ENCODE measurements around the gene KMT5B. TPM values are rescaled to one million over a fixed set of nuclear protein-coding genes. Genes with fewer than 3 reads are reported as not detected.
A peak's percentile ranks its signal among the peaks of the same experiment; 100 is the strongest.

KMT5B gene
- total RNA-seq, 5 donors from 2014 or later (not counting 1 experiment from before 2014, with no cell fraction given), result 35.1 to 56.6 (median 48.5) TPM

DNA sequence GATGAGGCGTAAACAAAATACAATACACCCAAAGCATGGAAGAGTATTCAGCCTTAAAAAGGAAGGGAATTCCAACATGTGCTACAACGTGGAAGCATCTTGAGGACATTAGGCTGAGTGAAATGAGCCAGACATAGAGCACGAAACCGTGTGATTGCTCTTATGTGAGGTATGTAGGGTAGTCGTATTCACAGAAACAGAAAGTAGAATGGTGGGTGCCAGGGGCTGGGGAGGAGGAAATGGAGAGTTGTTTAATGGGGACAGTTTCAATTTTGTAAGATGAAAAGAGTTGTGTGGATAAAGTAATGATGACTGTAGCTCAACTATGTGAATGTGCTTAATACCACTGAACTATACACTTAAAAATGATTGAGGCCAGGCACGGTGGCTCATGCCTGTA lies 10.2 kb upstream of the KMT5B start:
- H3K27me3 ChIP-seq (replicated peaks in 1 of 2; ENCODE audit: control insufficient read depth in 2 of 2, extremely low read depth in 1 of 2, insufficient read depth in 2 of 2, low read length in 1 of 2), result peaks cover 0 to 16% of the 10 kb centered on the region in 2 experiments
- POLR2A ChIA-PET, result no interaction called here
- Mint-ChIP-seq H3K27ac (no peak overlapping the region), H3K4me3 (no peak overlapping the region), H3K27me3 (no peaks in the 10 kb centered on the region), H3K9me3 (no peaks in the 10 kb centered on the region), H3K36me3 (no peaks in the 10 kb centered on the region), H3K4me1 (peaks cover 0 to 2% (median 0%) of the 10 kb centered on the region in 3 donors)
- no peaks in the 10 kb centered on the region for H3K9me3 ChIP-seq
- no peak for DNase-seq
- CTCF ChIA-PET, result no interaction called here
- H3K36me3 ChIP-seq (ENCODE audit: control insufficient read depth in 2 of 2, extremely low read depth in 1 of 2, insufficient read depth in 1 of 2, low read length in 1 of 2), result no peaks in the 10 kb centered on the region
- H3K4me1 ChIP-seq (ENCODE audit: control insufficient read depth in 1 of 2, extremely low read depth in 1 of 2, insufficient read depth in 2 of 2, low read length in 2 of 2), result no peaks in the 10 kb centered on the region
- ATAC-seq (replicated peaks in 1 of 4), result no peak
- no peak overlapping the region for H3K4me3 ChIP-seq (ENCODE audit: control insufficient read depth in 1 of 2, extremely low read depth in 1 of 2, low read length in 1 of 2)
- WGBS (ENCODE audit: insufficient coverage), result 47% methylated on average over 5 of the region's 6 CpGs
- H3K27ac ChIP-seq (ENCODE audit: low read length), result no peak overlapping the region

DNA sequence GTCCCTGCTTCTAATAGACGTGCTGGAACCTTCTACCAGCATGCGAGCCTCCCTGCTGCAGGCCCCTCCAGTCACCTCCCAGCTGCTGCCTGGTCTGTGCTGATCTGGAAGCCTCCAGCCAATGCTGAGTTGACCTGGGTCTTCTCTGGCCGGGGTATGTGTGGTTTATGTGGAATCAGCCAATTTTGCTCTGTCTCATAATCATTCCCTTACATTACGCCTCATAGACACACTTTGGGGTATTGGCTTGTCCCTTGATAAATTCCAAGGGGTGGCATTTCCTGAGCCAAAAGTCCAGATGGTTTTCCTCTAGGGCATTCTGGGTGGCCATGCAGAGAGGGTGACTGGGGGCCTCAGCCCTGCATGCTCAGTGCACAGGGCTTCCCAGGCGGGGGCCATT lies 8.3 kb upstream of the KMT5B start:
- Histone ChIP-seq H3K36me3 (ENCODE audit: control insufficient read depth in 2 of 2, extremely low read depth in 1 of 2, insufficient read depth in 1 of 2, low read length in 1 of 2) (no peaks in the 10 kb centered on the region), H3K9me3 (no peaks in the 10 kb centered on the region), H3K4me3 (ENCODE audit: control insufficient read depth in 1 of 2, extremely low read depth in 1 of 2, low read length in 1 of 2) (no peak overlapping the region), H3K27me3 (replicated peaks in 1 of 2; ENCODE audit: control insufficient read depth in 2 of 2, extremely low read depth in 1 of 2, insufficient read depth in 2 of 2, low read length in 1 of 2) (peaks cover 0 to 19% of the 10 kb centered on the region in 2 experiments), H3K4me1 (ENCODE audit: control insufficient read depth in 1 of 2, extremely low read depth in 1 of 2, insufficient read depth in 2 of 2, low read length in 2 of 2) (no peaks in the 10 kb centered on the region), H3K27ac (ENCODE audit: low read length) (no peak overlapping the region)
- no peak for DNase-seq
- Mint-ChIP-seq H3K27ac (no peak overlapping the region), H3K4me3 (no peak overlapping the region), H3K27me3 (no peaks in the 10 kb centered on the region), H3K4me1 (peaks cover 0 to 2% (median 0%) of the 10 kb centered on the region in 3 donors), H3K9me3 (no peaks in the 10 kb centered on the region), H3K36me3 (no peaks in the 10 kb centered on the region)
- POLR2A ChIA-PET, result interaction anchor here in 1 of 2 donors (0.6 kb wide), 1 partner anchor 8 kb away, joined by 3 read pairs; no protein-coding TSS in a partner anchor
- 82% methylated on average over 1 of the region's 5 CpGs for WGBS (ENCODE audit: insufficient coverage)
- no peak for ATAC-seq (replicated peaks in 1 of 4)
- CTCF ChIA-PET, result interaction anchor here in 1 of 2 donors (0.6 kb wide), 1 partner anchor 24 kb away, joined by 4 read pairs; no protein-coding TSS in a partner anchor

DNA sequence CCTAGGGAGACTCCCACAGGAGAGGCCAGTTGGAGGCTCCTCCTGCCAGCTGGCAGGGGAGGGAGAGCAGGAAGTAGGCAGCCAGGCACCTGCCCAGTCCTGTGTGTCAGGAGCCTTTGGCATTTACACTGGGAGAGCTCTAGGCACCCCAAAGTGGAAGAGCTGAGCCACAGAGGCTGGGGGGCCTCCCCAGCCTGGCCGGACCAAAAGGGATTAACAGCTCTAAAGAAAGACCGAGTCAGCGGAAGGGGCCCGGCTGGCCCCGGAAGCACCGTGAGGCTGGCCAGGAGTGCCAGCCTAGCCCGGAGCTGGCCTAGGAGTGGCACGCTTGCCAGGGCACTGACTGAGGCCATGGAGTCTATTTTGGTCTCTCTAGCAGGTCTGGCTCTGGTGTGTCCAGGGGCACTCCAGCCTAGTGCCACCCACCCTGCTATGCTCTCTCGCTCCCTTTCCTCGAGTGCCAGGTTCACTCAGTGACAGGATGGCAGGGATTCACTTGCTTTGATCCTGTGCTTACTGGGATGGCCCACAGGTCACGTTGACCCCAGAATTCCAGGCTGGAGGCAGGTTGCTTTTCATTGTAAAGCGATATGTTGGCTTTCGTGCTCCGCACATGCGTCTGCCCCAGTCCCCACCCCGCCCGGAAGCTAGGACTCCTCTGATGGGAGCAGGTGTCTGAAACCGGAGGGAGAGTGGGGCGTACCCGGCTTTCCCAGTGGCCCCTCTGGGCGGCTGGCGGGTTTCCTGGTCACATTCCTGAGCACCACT lies 3.3 kb upstream of the KMT5B start:
- no peaks in the 10 kb centered on the region for H3K9me3 ChIP-seq
- Mint-ChIP-seq H3K27ac (no peak overlapping the region), H3K4me3 (no peak overlapping the region), H3K27me3 (peaks cover 3 to 8% of the 10 kb centered on the region in 2 donors), H3K4me1 (peaks cover 21 to 25% (median 24%) of the 10 kb centered on the region in 3 donors), H3K36me3 (no peaks in the 10 kb centered on the region), H3K9me3 (no peaks in the 10 kb centered on the region)
- no peak overlapping the region for H3K27ac ChIP-seq (ENCODE audit: low read length)
- no peak overlapping the region for H3K4me3 ChIP-seq (ENCODE audit: control insufficient read depth in 1 of 2, extremely low read depth in 1 of 2, low read length in 1 of 2)
- ChIA-PET POLR2A (no interaction called here), CTCF (no interaction called here)
- no peaks in the 10 kb centered on the region for H3K36me3 ChIP-seq (ENCODE audit: control insufficient read depth in 2 of 2, extremely low read depth in 1 of 2, insufficient read depth in 1 of 2, low read length in 1 of 2)
- H3K27me3 ChIP-seq (replicated peaks in 1 of 2; ENCODE audit: control insufficient read depth in 2 of 2, extremely low read depth in 1 of 2, insufficient read depth in 2 of 2, low read length in 1 of 2), result peaks cover 0 to 30% of the 10 kb centered on the region in 2 experiments
- DNase-seq (no peak), ATAC-seq (replicated peaks in 1 of 4) (no peak)
- 86% methylated on average over 22 of the region's 22 CpGs for WGBS (ENCODE audit: insufficient coverage)
- peaks cover 9 to 15% of the 10 kb centered on the region in 2 experiments for H3K4me1 ChIP-seq (ENCODE audit: control insufficient read depth in 1 of 2, extremely low read depth in 1 of 2, insufficient read depth in 2 of 2, low read length in 2 of 2)

DNA sequence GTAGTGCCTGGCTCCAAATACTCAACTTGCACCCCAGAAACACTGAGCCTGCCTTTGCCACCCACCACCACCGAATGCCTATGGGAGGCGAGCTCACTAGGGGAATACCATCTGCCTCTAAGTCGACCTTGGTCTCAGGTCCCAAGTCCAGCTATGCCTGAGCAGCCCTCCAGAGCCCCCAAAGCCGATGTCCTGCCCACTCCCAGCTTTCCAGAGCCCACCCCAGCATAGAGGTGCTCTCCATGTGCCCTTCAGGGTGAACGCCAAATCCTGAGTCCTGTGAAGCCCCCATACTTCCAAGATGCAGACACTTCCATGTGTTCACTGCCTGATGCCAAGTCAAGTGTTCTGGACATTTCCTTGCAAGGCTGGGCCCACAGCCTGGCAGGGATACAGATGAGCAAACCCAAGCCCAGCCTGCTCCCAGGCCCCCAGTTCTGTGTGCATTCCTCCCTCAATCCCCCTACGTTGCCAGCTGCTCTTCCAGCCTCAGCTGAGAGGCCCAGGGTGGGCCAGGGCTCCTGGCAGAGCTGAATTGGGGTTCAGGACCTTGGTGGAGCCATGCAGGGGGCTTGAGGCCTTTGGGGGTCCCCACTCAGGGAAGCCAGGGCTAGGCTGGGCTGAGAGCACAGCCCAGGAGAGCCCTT lies 2.6 kb upstream of the KMT5B start:
- WGBS (ENCODE audit: insufficient coverage), result 80% methylated on average over 4 of the region's 6 CpGs
- Mint-ChIP-seq H3K4me3 (peak overlapping the region; percentile 71 to 88 (median 81)), H3K27me3 (peaks cover 3 to 8% of the 10 kb centered on the region in 2 donors), H3K4me1 (peaks cover 28 to 32% (median 31%) of the 10 kb centered on the region in 3 donors), H3K27ac (peak overlapping the region; percentile 64 to 80), H3K9me3 (no peaks in the 10 kb centered on the region), H3K36me3 (no peaks in the 10 kb centered on the region)
- no peak overlapping the region for H3K4me3 ChIP-seq (ENCODE audit: control insufficient read depth in 1 of 2, extremely low read depth in 1 of 2, low read length in 1 of 2)
- DNase-seq (no peak), ATAC-seq (replicated peaks in 1 of 4) (no peak)
- H3K27ac ChIP-seq (ENCODE audit: low read length), result no peak overlapping the region
- H3K4me1 ChIP-seq (ENCODE audit: control insufficient read depth in 1 of 2, extremely low read depth in 1 of 2, insufficient read depth in 2 of 2, low read length in 2 of 2), result peaks cover 16 to 22% of the 10 kb centered on the region in 2 experiments
- H3K36me3 ChIP-seq (ENCODE audit: control insufficient read depth in 2 of 2, extremely low read depth in 1 of 2, insufficient read depth in 1 of 2, low read length in 1 of 2), result no peaks in the 10 kb centered on the region
- ChIA-PET POLR2A (no interaction called here), CTCF (interaction anchor here in 1 of 2 donors (1.0 kb wide), 1 partner anchor 26 kb away, joined by 3 read pairs; no protein-coding TSS in a partner anchor)
- peaks cover 0 to 29% of the 10 kb centered on the region in 2 experiments for H3K27me3 ChIP-seq (replicated peaks in 1 of 2; ENCODE audit: control insufficient read depth in 2 of 2, extremely low read depth in 1 of 2, insufficient read depth in 2 of 2, low read length in 1 of 2)
- H3K9me3 ChIP-seq, result no peaks in the 10 kb centered on the region

DNA sequence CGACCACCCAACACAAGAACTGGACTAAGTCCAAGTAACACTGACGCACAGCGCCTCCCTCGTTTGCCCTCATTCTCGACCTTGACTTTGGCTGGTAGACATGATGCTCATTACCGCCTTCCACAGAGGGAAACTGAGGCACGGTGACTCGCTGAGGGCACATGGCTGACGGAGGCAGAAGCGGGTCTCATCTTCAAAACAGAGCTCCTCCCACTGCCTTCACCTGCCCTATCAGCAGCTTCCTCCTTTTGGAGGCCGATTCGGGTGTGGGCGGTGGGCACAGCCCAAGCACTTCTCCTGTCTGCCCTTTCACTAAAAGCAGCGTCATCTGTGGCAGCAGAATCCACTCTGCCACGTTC lies 2.0 kb upstream of the KMT5B start:
- DNase-seq, result peak in 3 of 35 experiments; percentile 7 to 21 (median 18)
- WGBS (ENCODE audit: insufficient coverage), result 46% methylated on average over 14 of the region's 15 CpGs
- Mint-ChIP-seq H3K27ac (peak overlapping the region; percentile 64 to 80), H3K36me3 (no peaks in the 10 kb centered on the region), H3K4me1 (peaks cover 34 to 38% (median 37%) of the 10 kb centered on the region in 3 donors), H3K27me3 (peaks cover 3 to 8% of the 10 kb centered on the region in 2 donors), H3K9me3 (no peaks in the 10 kb centered on the region), H3K4me3 (peak overlapping the region; percentile 71 to 88 (median 81))
- Histone ChIP-seq H3K9me3 (no peaks in the 10 kb centered on the region), H3K36me3 (ENCODE audit: control insufficient read depth in 2 of 2, extremely low read depth in 1 of 2, insufficient read depth in 1 of 2, low read length in 1 of 2) (no peaks in the 10 kb centered on the region), H3K27me3 (replicated peaks in 1 of 2; ENCODE audit: control insufficient read depth in 2 of 2, extremely low read depth in 1 of 2, insufficient read depth in 2 of 2, low read length in 1 of 2) (peaks cover 0 to 27% of the 10 kb centered on the region in 2 experiments), H3K4me3 (ENCODE audit: control insufficient read depth in 1 of 2, extremely low read depth in 1 of 2, low read length in 1 of 2) (no peak overlapping the region), H3K27ac (ENCODE audit: low read length) (no peak overlapping the region), H3K4me1 (ENCODE audit: control insufficient read depth in 1 of 2, extremely low read depth in 1 of 2, insufficient read depth in 2 of 2, low read length in 2 of 2) (peaks cover 17 to 26% of the 10 kb centered on the region in 2 experiments)
- POLR2A ChIA-PET, result no interaction called here
- no peak for ATAC-seq (replicated peaks in 1 of 4)
- CTCF ChIA-PET, result interaction anchor here in 1 of 2 donors (1.0 kb wide), 1 partner anchor 26 kb away, joined by 3 read pairs; no protein-coding TSS in a partner anchor

All from T-cell (primary cell).